Activated naive CD8-positive, alpha-beta T cell (primary cell): ENCODE data around the gene RHEB.
"Not testable (repeated sequence)": the region's sequence is repeated elsewhere in the genome, so short reads cannot be mapped to it uniquely, and the experiment has no call there.

ENCODE experiments used
- H3K27ac Mint-ChIP-seq: one replicate; pipeline ENCODE4 v1.8.0; 2021; ENCODE audit warnings: mixed read lengths
- H3K27me3 Mint-ChIP-seq: one replicate; pipeline ENCODE4 v1.8.0; 2021; ENCODE audit warnings: mixed read lengths
- H3K36me3 Mint-ChIP-seq: one replicate; pipeline ENCODE4 v1.8.0; 2021; ENCODE audit warnings: mixed read lengths
- H3K4me1 Mint-ChIP-seq: one replicate; pipeline ENCODE4 v1.8.0; 2021; ENCODE audit warnings: low read depth, mixed read lengths
- H3K4me3 Mint-ChIP-seq: one replicate; pipeline ENCODE4 v1.8.0; 2021; ENCODE audit warnings: mild to moderate bottlenecking, mixed read lengths
- H3K9me3 Mint-ChIP-seq: one replicate; pipeline ENCODE4 v1.8.0; 2021; ENCODE audit warnings: low read depth, mixed read lengths

The RHEB gene

GRCh38 chr7:151542606-151543130 is 23.0 kb upstream of the RHEB start:
- Mint-ChIP-seq H3K36me3 (no peaks in the 10 kb centered on the region), H3K27ac (no peak overlapping the region), H3K4me3 (no peak overlapping the region), H3K9me3 (no peaks in the 10 kb centered on the region), H3K4me1 (peaks cover 7% of the 10 kb centered on the region), H3K27me3 (peaks cover 16% of the 10 kb centered on the region)

GRCh38 chr7:151541709-151542499 is 22.2 kb upstream of the RHEB start:
- Mint-ChIP-seq H3K4me3 (no peak overlapping the region), H3K9me3 (no peaks in the 10 kb centered on the region), H3K4me1 (peaks cover 8% of the 10 kb centered on the region), H3K27ac (no peak overlapping the region), H3K27me3 (peaks cover 14% of the 10 kb centered on the region), H3K36me3 (no peaks in the 10 kb centered on the region)

GRCh38 chr7:151540146-151540545 is 20.5 kb upstream of the RHEB start:
- peaks cover 12% of the 10 kb centered on the region for H3K27me3 Mint-ChIP-seq
- H3K27ac Mint-ChIP-seq, result no peak overlapping the region
- no peak overlapping the region for H3K4me3 Mint-ChIP-seq
- no peaks in the 10 kb centered on the region for H3K36me3 Mint-ChIP-seq
- peaks cover 8% of the 10 kb centered on the region for H3K4me1 Mint-ChIP-seq
- no peaks in the 10 kb centered on the region for H3K9me3 Mint-ChIP-seq

GRCh38 chr7:151539088-151539671 is 19.5 kb upstream of the RHEB start:
- H3K4me1 Mint-ChIP-seq, result peaks cover 8% of the 10 kb centered on the region
- H3K27ac Mint-ChIP-seq, result no peak overlapping the region
- no peak overlapping the region for H3K4me3 Mint-ChIP-seq
- peaks cover 5% of the 10 kb centered on the region for H3K27me3 Mint-ChIP-seq
- no peaks in the 10 kb centered on the region for H3K9me3 Mint-ChIP-seq
- no peaks in the 10 kb centered on the region for H3K36me3 Mint-ChIP-seq

GRCh38 chr7:151537818-151538561 is 18.3 kb upstream of the RHEB start:
- Mint-ChIP-seq H3K9me3 (no peaks in the 10 kb centered on the region), H3K27me3 (peaks cover 9% of the 10 kb centered on the region), H3K27ac (no peak overlapping the region), H3K36me3 (no peaks in the 10 kb centered on the region), H3K4me3 (no peak overlapping the region), H3K4me1 (peaks cover 8% of the 10 kb centered on the region)

GRCh38 chr7:151536178-151536577 is 16.5 kb upstream of the RHEB start:
- not testable (repeated sequence) for H3K9me3 Mint-ChIP-seq, H3K36me3 Mint-ChIP-seq, H3K27ac Mint-ChIP-seq, H3K4me3 Mint-ChIP-seq, H3K27me3 Mint-ChIP-seq, H3K4me1 Mint-ChIP-seq

- Mint-ChIP-seq H3K27ac (no peak overlapping the region), H3K4me1 (no peaks in the 10 kb centered on the region), H3K9me3 (peaks cover 11% of the 10 kb centered on the region), H3K27me3 (peaks cover 6% of the 10 kb centered on the region), H3K4me3 (no peak overlapping the region), H3K36me3 (peaks cover 11% of the 10 kb centered on the region)
Measured at GRCh38 chr7:151529842-151530241, 10.1 kb upstream of the RHEB start.

- Mint-ChIP-seq H3K27me3 (peaks cover 1% of the 10 kb centered on the region), H3K4me3 (no peak overlapping the region), H3K4me1 (peaks cover 5% of the 10 kb centered on the region), H3K36me3 (no peaks in the 10 kb centered on the region), H3K27ac (no peak overlapping the region), H3K9me3 (no peaks in the 10 kb centered on the region)
Measured at GRCh38 chr7:151524845-151525244, 5.2 kb upstream of the RHEB start.

- Mint-ChIP-seq H3K27me3 (peaks cover 1% of the 10 kb centered on the region), H3K4me3 (no peak overlapping the region), H3K9me3 (no peaks in the 10 kb centered on the region), H3K36me3 (no peaks in the 10 kb centered on the region), H3K27ac (no peak overlapping the region), H3K4me1 (peaks cover 5% of the 10 kb centered on the region)
Measured at GRCh38 chr7:151524331-151524730, 4.6 kb upstream of the RHEB start.

- Mint-ChIP-seq H3K9me3 (no peaks in the 10 kb centered on the region), H3K4me3 (peak overlapping the region; percentile 89), H3K27me3 (no peaks in the 10 kb centered on the region), H3K36me3 (no peaks in the 10 kb centered on the region), H3K27ac (peak overlapping the region; percentile 91), H3K4me1 (peaks cover 27% of the 10 kb centered on the region)
Measured at GRCh38 chr7:151520419-151521261, 945 bp upstream of the RHEB start.

GRCh38 chr7:151518947-151519764 is 539 bp downstream of the RHEB start:
- Mint-ChIP-seq H3K4me1 (peaks cover 41% of the 10 kb centered on the region), H3K4me3 (peak overlapping the region; percentile 94), H3K27ac (peak overlapping the region; percentile 91)
- not testable (repeated sequence) for H3K27me3 Mint-ChIP-seq, H3K36me3 Mint-ChIP-seq, H3K9me3 Mint-ChIP-seq

GRCh38 chr7:151518105-151518946 is 1.4 kb downstream of the RHEB start:
- no peaks in the 10 kb centered on the region for H3K9me3 Mint-ChIP-seq

GRCh38 chr7:151517601-151518104 is 2.0 kb downstream of the RHEB start:
- Mint-ChIP-seq H3K4me3 (peak overlapping the region; percentile 94), H3K27ac (peak overlapping the region; percentile 85), H3K27me3 (no peaks in the 10 kb centered on the region), H3K36me3 (peaks cover 9% of the 10 kb centered on the region), H3K4me1 (peaks cover 54% of the 10 kb centered on the region), H3K9me3 (no peaks in the 10 kb centered on the region)

More at GRCh38 chr7:151518105-151518946, 1.4 kb downstream of the RHEB start:
- Mint-ChIP-seq H3K4me1 (peaks cover 50% of the 10 kb centered on the region), H3K27ac (peak overlapping the region; percentile 85), H3K27me3 (no peaks in the 10 kb centered on the region), H3K36me3 (peaks cover 6% of the 10 kb centered on the region), H3K4me3 (peak overlapping the region; percentile 94)
